ENCODE measurements around the gene SCN5A. TPM values are rescaled to one million over a fixed set of nuclear protein-coding genes. Genes with fewer than 3 reads are reported as not detected.

The SCN5A gene
- total and polyA plus RNA-seq, 2 of the 8 experiments (the other 6 are each of a cell fraction or from before 2014, with no cell fraction given), result 4.8 to 11.4 TPM

DNA sequence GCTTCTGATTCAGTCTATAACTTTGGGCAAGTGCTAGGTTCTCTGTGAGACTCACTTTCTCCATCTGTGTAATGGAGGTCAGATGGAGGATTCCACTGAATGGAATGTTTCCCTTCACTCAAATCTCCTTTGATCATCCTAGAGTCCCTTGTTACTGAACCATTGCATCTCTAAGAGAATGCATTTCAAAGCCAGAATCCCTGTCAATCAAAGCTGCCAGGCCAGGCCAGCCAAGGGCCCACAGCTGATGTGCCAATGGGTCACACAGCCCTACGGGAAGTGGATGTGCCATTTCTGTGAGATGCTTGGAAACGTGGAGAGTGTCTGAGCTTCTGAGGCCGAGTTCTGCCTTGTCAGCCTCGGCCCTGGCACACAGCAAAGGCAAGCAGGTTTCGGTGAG is 32.4 kb downstream of the SCN5A start (continued):
- TF ChIP-seq TAF7 (optimal IDR thresholded peaks at IDR 0.05; ENCODE audit: borderline replicate concordance, low read depth, low read length) (no peak), HDAC2 (IDR thresholded peaks at IDR 0.05; ENCODE audit: borderline replicate concordance in 1 of 2, low read depth in 2 of 2, low read length in 2 of 2) (no peak), TEAD4 (IDR thresholded peaks at IDR 0.05; ENCODE audit: low read depth, low read length) (no peak)
